Activated naive CD4-positive, alpha-beta T cell treated with anti-CD3 and anti-CD28 coated beads, Interleukin-2, amount 10 ng/mL, durations not matched to agents 7 days and 5 days (primary cell): ENCODE results near the gene STEAP2.

Experiments
- CTCF ChIA-PET: fragments of 350-600 bp; sonication (Branson Sonifier 250); formaldehyde crosslinking; loops from one replicate; lab custom pipeline; 2021; ENCODE audit warnings: antibody characterized with exemption; lab: Charles Lee
- DNase-seq: peaks from one replicate; pipeline ENCODE4 v3.0.0-alpha.2; 2020
- H3K27ac Mint-ChIP-seq: one replicate; pipeline ENCODE4 v1.8.0; 2021; ENCODE audit warnings: mild to moderate bottlenecking, moderate library complexity, mixed read lengths
- H3K27me3 Mint-ChIP-seq: one replicate; pipeline ENCODE4 v1.8.0; 2021; ENCODE audit warnings: mild to moderate bottlenecking, mixed read lengths
- H3K36me3 Mint-ChIP-seq: one replicate; pipeline ENCODE4 v1.8.0; 2021; ENCODE audit warnings: mixed read lengths
- H3K4me1 Mint-ChIP-seq: one replicate; pipeline ENCODE4 v1.8.0; 2021; ENCODE audit warnings: mixed read lengths
- H3K4me3 Mint-ChIP-seq: one replicate; pipeline ENCODE4 v1.8.0; 2021; ENCODE audit warnings: mild to moderate bottlenecking, moderate library complexity, mixed read lengths
- H3K9me3 Mint-ChIP-seq: one replicate; pipeline ENCODE4 v1.8.0; 2021; ENCODE audit warnings: mixed read lengths

STEAP2 gene

DNA sequence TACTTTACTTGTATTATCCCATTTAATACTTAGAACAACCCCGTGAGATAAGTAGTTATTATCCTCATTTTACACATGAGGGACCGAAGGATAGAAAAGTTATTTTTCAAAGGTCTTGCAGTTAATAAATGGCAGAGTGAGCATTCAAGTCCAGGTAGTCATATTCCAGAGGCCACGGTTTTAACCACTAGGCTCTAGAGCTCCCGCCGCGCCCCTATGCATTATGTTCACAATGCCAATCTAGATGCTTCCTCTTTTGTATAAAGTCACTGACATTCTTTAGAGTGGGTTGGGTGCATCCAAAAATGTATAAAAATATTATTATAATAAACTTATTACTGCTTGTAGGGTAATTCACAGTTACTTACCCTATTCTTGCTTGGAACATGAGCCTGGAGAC, 22.0 kb downstream of the STEAP2 start:
- CTCF ChIA-PET = no interaction called here
- no peaks in the 10 kb centered on the region for H3K36me3 Mint-ChIP-seq
- DNase-seq = no peak
- no peak overlapping the region for H3K4me3 Mint-ChIP-seq
- H3K27me3 Mint-ChIP-seq = no peaks in the 10 kb centered on the region
- no peaks in the 10 kb centered on the region for H3K4me1 Mint-ChIP-seq
- no peak overlapping the region for H3K27ac Mint-ChIP-seq
- no peaks in the 10 kb centered on the region for H3K9me3 Mint-ChIP-seq

DNA sequence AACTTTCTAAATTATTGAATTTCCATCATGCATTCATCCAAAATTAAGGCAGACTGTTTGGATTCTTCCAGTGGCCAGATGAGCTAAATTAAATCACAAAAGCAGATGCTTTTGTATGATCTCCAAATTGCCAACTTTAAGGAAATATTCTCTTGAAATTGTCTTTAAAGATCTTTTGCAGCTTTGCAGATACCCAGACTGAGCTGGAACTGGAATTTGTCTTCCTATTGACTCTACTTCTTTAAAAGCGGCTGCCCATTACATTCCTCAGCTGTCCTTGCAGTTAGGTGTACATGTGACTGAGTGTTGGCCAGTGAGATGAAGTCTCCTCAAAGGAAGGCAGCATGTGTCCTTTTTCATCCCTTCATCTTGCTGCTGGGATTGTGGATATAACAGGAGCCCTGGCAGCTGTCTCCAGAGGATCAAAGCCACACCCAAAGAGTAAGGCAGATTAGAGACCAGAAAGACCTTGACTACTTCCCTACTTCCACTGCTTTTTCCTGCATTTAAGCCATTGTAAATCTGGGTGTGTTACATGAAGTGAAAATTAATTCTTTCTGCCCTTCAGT, 25.3 kb downstream of the STEAP2 start:
- H3K36me3 Mint-ChIP-seq = no peaks in the 10 kb centered on the region
- no peaks in the 10 kb centered on the region for H3K27me3 Mint-ChIP-seq
- H3K4me3 Mint-ChIP-seq = no peak overlapping the region
- DNase-seq = no peak
- CTCF ChIA-PET = interaction anchor here (0.6 kb wide), 1 partner anchor 152 kb away, joined by 3 read pairs; no protein-coding TSS in a partner anchor
- H3K9me3 Mint-ChIP-seq = no peaks in the 10 kb centered on the region
- peaks cover 4% of the 10 kb centered on the region for H3K4me1 Mint-ChIP-seq
- H3K27ac Mint-ChIP-seq = no peak overlapping the region

DNA sequence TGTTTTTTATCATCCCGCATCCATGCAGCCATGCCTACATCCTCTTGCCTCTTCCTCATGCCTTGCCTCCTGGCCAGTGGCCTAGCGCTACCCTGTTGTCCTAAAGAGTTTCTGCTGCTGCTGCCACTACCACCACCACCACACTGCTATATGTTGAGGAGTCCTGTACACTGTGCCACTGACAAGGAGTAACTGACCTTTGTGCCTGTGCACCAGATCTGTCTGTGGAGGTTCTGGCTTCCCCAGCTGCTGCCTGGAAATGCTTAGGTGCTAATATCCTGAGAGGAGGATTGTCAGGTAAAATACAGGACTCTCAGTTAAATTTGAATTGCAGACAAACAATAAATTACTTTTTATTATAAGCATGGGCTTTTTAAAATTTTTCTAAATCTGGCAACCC, 26.5 kb downstream of the STEAP2 start:
- peaks cover 4% of the 10 kb centered on the region for H3K4me1 Mint-ChIP-seq
- peaks cover 7% of the 10 kb centered on the region for H3K27me3 Mint-ChIP-seq
- CTCF ChIA-PET = no interaction called here
- H3K9me3 Mint-ChIP-seq = no peaks in the 10 kb centered on the region
- H3K4me3 Mint-ChIP-seq = no peak overlapping the region
- H3K27ac Mint-ChIP-seq = no peak overlapping the region
- no peaks in the 10 kb centered on the region for H3K36me3 Mint-ChIP-seq
- no peak for DNase-seq

DNA sequence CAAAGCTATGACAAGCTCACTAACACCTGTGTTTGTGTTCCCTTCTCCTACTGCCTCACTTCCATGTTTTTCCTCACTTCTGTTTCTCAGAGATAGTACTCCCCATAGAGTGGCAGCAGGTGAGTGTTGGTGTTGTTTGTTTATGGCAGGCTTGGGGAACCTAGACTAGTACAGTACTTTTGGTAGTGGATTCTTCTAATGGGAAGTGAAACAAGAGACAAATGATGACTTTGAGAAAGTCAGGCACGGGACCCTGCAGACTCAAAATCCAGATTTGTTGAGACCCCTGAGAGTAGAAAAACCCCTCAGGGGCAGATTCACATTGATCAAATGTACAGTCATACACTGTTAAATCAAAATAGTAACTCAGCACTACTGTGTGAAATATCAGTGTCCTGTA, 27.0 kb downstream of the STEAP2 start:
- H3K9me3 Mint-ChIP-seq = no peaks in the 10 kb centered on the region
- H3K4me1 Mint-ChIP-seq = peaks cover 4% of the 10 kb centered on the region
- H3K4me3 Mint-ChIP-seq = no peak overlapping the region
- no peak for DNase-seq
- CTCF ChIA-PET = no interaction called here
- H3K27me3 Mint-ChIP-seq = peaks cover 8% of the 10 kb centered on the region
- H3K36me3 Mint-ChIP-seq = no peaks in the 10 kb centered on the region
- H3K27ac Mint-ChIP-seq = no peak overlapping the region

DNA sequence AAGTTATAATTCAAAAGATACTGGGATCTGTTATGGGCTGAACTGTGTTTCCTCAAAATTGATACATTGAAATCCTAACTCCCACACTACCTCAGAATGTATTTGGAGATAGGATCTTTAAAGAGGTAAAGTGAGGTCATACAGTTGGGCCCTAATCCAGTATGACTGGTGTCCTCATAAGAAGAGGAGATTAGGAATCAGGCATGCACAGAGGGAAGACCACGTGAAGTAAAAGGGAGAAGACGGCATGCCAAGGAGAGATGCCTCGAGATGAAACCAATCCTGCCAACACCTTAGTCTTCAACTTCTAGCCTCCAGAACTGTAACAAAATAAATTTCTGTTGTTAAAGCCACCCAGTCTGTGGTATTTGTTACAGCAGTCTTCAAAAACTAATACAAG, 27.5 kb downstream of the STEAP2 start:
- Mint-ChIP-seq H3K4me3 (no peak overlapping the region), H3K36me3 (no peaks in the 10 kb centered on the region), H3K27me3 (peaks cover 10% of the 10 kb centered on the region), H3K9me3 (no peaks in the 10 kb centered on the region), H3K4me1 (peaks cover 7% of the 10 kb centered on the region), H3K27ac (no peak overlapping the region)
- DNase-seq = no peak
- CTCF ChIA-PET = no interaction called here

DNA sequence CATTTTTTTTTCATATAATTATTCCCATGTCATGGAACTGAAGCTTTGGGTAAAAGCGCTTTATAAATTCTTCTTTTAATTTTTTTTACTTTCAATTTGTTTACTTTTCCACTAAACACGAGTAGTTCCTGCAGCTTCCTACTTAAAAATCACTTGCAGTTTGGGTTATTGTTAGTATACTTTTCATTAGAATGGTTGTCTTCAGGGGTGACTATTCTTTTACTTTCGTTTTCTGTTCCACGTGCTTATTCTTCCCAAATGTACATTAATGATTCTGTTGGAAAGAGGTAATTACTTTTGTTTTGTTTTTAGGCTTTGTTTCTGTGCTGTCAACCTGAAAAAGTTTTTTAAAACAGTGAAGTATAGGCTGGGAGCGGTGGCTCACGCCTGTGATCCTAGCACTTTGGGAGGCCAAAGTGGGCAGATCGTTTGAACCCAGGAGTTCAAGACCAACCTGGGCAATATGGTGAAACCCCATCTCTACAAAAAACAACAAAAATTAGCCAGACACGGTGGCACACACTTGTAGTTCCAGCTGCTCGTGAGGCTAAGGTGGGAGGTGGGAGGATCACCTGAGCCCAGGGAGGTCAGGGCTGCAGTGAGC, 28.2 kb downstream of the STEAP2 start:
- Mint-ChIP-seq H3K36me3 (no peaks in the 10 kb centered on the region), H3K4me3 (no peak overlapping the region), H3K27me3 (peaks cover 15% of the 10 kb centered on the region), H3K27ac (no peak overlapping the region), H3K4me1 (peaks cover 12% of the 10 kb centered on the region), H3K9me3 (no peaks in the 10 kb centered on the region)
- DNase-seq = no peak
- CTCF ChIA-PET = no interaction called here

DNA sequence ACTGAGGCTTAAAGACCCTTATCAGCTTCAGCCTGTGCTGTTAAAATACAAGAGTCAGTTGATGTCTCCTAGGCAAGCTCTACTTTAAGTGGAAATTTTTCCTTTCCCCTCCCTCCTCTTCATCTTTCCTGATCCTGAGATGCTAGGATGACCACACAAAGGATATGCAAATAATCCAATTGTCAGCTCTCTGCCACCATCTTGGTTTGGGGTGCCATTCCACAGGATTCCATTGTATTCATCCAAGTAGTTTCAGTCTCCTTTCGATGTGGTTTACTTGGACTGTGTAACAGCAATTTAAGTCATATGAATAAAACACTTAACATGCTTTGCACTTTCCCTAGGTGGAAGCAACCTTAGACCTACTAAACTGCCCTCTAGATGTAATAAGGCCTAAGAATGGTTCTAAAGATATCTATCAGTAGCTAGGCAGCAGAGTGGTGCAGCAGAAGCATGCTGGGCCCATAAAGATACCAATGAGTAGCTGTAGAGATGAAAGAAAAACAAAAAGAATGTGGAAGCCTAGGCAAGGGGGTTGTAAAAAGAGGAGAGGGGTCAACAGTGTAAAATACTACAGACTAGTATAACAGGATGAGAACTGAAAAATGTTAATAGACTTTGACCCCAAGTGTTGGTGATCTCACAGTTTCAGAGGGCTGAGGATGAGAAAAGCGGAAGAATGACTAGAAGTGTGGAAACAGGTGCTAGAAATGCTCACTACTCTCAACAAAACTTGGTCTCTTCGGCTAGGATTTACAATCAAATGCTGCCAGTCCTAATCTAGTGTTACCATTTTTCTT, 31.0 kb downstream of the STEAP2 start:
- Mint-ChIP-seq H3K4me3 (no peak overlapping the region), H3K36me3 (no peaks in the 10 kb centered on the region), H3K27ac (no peak overlapping the region), H3K4me1 (peaks cover 24% of the 10 kb centered on the region), H3K9me3 (no peaks in the 10 kb centered on the region), H3K27me3 (peaks cover 34% of the 10 kb centered on the region)
- CTCF ChIA-PET = interaction anchor here (0.6 to 1.2 kb wide), 4 partner anchors 22 to 185 kb away, joined by 3 read pairs; no protein-coding TSS in a partner anchor
- DNase-seq = no peak

DNA sequence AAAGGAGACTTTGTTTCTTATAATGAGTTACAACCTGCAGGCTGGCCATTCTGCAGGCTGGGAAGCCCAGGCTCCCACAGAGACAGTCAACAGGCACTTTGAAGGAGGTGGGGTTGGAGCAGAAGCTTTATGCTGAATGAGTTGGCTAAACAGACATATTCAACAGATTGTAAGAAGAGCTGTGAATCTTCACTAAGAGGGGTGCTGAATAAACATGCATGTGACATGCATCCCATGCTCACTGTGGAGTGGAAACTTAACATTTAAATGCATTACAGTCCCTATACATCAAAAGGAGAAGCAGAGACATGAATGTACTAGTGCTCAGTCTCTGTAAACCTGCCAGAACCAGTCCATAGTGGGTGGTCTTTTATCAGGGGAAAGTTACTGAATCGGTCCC, 32.0 kb downstream of the STEAP2 start:
- CTCF ChIA-PET = interaction anchor here (1.0 kb wide), 1 partner anchor 89 kb away, joined by 3 read pairs; the partner anchor contains the start of gene STEAP1
- no peaks in the 10 kb centered on the region for H3K9me3 Mint-ChIP-seq
- H3K27ac Mint-ChIP-seq = no peak overlapping the region
- H3K4me1 Mint-ChIP-seq = peaks cover 24% of the 10 kb centered on the region
- H3K27me3 Mint-ChIP-seq = peaks cover 34% of the 10 kb centered on the region
- H3K36me3 Mint-ChIP-seq = no peaks in the 10 kb centered on the region
- no peak for DNase-seq
- no peak overlapping the region for H3K4me3 Mint-ChIP-seq

DNA sequence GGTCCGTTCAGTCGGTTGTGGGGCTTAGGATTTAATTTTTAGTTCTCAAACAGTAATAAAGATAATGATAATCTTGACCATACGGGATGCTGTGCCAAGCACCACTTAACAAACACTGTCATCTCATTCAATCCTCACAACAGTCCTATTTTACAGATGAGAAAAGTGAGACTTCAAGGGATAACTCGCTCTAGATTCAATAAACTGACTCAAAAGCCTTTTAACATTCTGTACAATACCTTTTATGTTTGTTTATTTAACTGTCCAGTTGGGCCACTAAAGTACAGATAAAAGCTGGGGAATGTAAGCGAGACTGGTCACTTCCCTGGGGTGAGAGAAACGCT, 33.0 kb downstream of the STEAP2 start:
- Mint-ChIP-seq H3K36me3 (no peaks in the 10 kb centered on the region), H3K27me3 (peaks cover 34% of the 10 kb centered on the region), H3K4me3 (peak overlapping the region; percentile 75), H3K4me1 (peaks cover 24% of the 10 kb centered on the region), H3K9me3 (no peaks in the 10 kb centered on the region), H3K27ac (no peak overlapping the region)
- CTCF ChIA-PET = interaction anchor here (0.6 to 1.0 kb wide), 2 partner anchors 48 to 90 kb away, joined by 3 read pairs; partner anchors contain the start of gene STEAP1
- no peak for DNase-seq

DNA sequence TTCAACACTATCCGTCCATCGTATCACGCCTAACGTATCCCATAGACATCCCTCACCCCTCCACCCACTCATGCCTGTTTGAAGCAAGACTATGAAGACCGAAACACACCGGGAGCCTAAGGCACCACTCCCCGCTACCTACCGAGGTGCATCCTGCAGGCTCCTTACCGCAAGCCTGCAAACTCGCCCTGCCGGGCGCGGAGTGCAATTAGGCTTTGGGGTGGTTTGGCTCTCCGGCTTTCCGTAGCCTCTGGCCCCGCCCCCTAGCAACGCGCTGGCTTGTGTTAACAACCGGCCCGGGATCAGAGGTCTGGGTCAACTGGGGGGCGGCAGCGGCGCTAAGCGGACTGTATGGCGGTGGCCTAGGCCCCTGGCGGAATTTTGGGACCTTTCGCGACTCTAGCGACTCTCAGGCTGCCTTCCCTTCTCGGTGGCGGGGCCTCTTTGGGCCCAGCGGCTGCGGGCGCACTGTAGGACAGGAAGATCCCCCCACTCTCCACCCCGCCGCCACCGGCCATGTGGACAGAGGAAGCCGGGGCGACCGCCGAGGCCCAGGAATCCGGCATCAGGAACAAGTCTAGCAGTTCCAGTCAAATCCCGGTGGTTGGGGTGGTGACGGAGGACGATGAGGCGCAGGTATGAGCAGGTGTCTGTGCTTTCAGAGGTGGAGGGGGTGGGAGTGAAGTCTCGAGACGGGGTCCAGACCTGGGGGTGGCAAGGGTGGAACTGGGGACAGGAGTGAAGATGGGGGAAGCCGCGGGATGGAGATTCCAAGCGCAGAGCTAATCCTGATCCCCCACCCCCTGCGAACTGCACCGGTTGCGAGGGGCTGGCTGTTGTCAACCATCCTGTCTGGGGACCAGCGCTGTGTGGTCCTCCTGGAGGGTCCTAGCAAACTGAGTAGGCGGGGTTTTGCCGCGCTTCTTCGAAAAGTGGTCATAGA, 33.6 kb downstream of the STEAP2 start, which contains the start of gene CFAP69:
CFAP69 (plus strand) TSS at position 266 of the 943 bp plus-strand sequence; CDS start at position 517, 251 bp downstream.
- Mint-ChIP-seq H3K36me3 (no peaks in the 10 kb centered on the region), H3K9me3 (no peaks in the 10 kb centered on the region), H3K27ac (no peak within 1 kb of the TSS), H3K27me3 (peaks cover 34% of the 10 kb centered on the region), H3K4me1 (peaks cover 20% of the 10 kb centered on the region), H3K4me3 (peak within 1 kb of the TSS; percentile 75)
- peak; percentile 91 for DNase-seq
- CTCF ChIA-PET = interaction anchor here (0.6 kb wide), 1 partner anchor 48 kb away, joined by 3 read pairs; no protein-coding TSS in a partner anchor

DNA sequence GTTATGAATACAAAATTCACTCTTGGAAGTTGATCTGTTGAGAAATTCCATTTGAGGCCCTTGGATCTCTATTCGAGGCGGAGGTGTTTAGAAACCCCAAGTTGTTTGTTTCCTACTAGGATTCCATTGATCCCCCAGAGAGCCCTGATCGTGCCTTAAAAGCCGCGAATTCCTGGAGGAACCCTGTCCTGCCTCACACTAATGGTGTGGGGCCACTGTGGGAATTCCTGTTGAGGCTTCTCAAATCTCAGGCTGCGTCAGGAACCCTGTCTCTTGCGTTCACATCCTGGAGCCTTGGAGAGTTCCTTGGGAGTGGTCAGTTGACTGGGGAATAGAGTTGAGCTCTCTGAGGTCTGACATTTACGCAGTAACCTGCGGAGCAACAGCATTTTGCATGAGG, 34.6 kb downstream of the STEAP2 start:
- Mint-ChIP-seq H3K36me3 (no peaks in the 10 kb centered on the region), H3K9me3 (no peaks in the 10 kb centered on the region), H3K4me3 (peak overlapping the region; percentile 75), H3K27me3 (peaks cover 34% of the 10 kb centered on the region), H3K4me1 (peaks cover 20% of the 10 kb centered on the region), H3K27ac (no peak overlapping the region)
- no peak for DNase-seq
- CTCF ChIA-PET = no interaction called here

DNA sequence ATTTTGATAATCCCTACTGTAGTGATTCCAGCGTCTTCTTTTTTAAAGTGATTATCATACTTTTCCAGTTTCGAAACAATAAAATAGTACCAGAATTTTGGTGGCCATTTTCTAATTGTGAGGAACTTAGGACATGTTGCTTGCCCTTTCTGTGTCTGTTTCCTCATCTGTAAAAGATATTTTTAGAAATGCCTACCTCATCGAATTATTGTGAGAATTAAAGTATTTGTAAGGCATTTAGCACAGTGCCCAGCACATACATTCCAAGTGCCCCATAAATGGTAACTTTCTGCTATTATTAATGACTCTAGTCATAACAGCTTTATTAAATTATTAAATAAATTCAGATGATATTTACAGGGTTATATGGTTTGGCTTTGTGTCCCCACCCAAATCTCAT, 37.2 kb downstream of the STEAP2 start:
- CTCF ChIA-PET = no interaction called here
- Mint-ChIP-seq H3K9me3 (no peaks in the 10 kb centered on the region), H3K4me3 (no peak overlapping the region), H3K36me3 (no peaks in the 10 kb centered on the region), H3K4me1 (peaks cover 20% of the 10 kb centered on the region), H3K27me3 (peaks cover 26% of the 10 kb centered on the region), H3K27ac (no peak overlapping the region)
- no peak for DNase-seq

DNA sequence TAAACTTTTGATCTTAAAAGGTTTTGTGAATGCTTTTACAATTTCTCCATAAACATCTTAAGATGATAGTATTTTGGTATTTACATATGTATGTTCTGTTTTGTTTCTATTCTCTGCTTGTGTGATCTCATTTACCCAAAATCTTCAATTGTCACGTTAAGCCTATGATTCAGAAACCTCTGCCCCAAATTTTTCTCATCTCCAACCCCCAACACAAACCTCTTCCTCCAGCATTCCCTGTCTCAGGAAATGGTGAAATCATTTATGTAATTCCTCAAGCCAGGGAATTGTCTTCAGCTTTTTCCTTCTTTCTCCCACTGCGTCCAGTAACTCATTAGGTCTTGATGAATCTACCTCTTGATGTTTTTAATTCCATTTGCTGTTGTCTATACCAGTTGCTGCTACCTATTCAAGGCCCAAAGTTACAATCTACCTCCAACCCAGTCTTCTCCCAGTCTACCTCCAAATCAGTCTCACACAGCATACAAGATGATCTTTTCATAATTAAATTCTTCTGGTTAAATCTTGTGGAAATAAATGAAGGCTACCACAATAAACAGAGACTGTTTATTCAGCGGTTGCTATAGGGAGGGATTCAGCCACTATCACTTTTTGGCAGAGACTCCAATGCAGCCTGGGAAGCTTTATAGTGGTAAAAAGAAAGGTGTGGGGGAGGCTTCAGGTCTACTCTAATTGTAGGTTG, 39.2 kb downstream of the STEAP2 start:
- Mint-ChIP-seq H3K36me3 (no peaks in the 10 kb centered on the region), H3K27me3 (peaks cover 8% of the 10 kb centered on the region), H3K4me1 (peaks cover 4% of the 10 kb centered on the region), H3K4me3 (no peak overlapping the region), H3K27ac (no peak overlapping the region), H3K9me3 (no peaks in the 10 kb centered on the region)
- CTCF ChIA-PET = interaction anchor here (1.5 kb wide), 1 partner anchor 97 kb away, joined by 4 read pairs; the partner anchor contains the start of gene STEAP1
- no peak for DNase-seq
